ENCODE measurements around the gene FAHD2A. TPM values are rescaled to one million over a fixed set of nuclear protein-coding genes. Genes with fewer than 3 reads are reported as not detected.
"Not testable (repeated sequence)": the region's sequence is repeated elsewhere in the genome, so short reads cannot be mapped to it uniquely, and the experiment has no call there.

FAHD2A gene
- total RNA-seq, 1 donor = 21.4 TPM

- Histone ChIP-seq H3K27me3 (ENCODE audit: insufficient read depth, low read length) (peaks cover under 1% of the 10 kb centered on the region), H4K20me1 (ENCODE audit: insufficient read depth, low read length) (no peaks in the 10 kb centered on the region), H3K4me2 (ENCODE audit: insufficient read depth, low read length) (no peak overlapping the region), H3K9me3 (ENCODE audit: low read depth, low read length) (no peaks in the 10 kb centered on the region), H3K4me3 (ENCODE audit: insufficient read depth, low read length) (no peak overlapping the region), H3K27ac (ENCODE audit: low read depth, low read length) (no peak overlapping the region), H3K79me2 (ENCODE audit: insufficient read depth, low read length) (peaks cover 15% of the 10 kb centered on the region), H3K36me3 (ENCODE audit: insufficient read depth, low read length) (no peaks in the 10 kb centered on the region), H2AFZ (ENCODE audit: low read length) (no peak overlapping the region), H3K4me1 (ENCODE audit: insufficient read depth, low read length) (peaks cover 7% of the 10 kb centered on the region)
- no peak for DNase-seq (ENCODE audit: insufficient read length, low spot score, missing footprints)
- TF ChIP-seq CTCF (IDR thresholded peaks at IDR 0.05; ENCODE audit: extremely low read depth, low read depth, low read length) = no peak
Observed at GRCh38 chr2:95399061-95399460, 3.4 kb upstream of the FAHD2A start.

GRCh38 chr2:95401480-95401879 is 1.0 kb upstream of the FAHD2A start:
- Histone ChIP-seq H3K4me3 (ENCODE audit: insufficient read depth, low read length) (peak overlapping the region; percentile 93), H3K36me3 (ENCODE audit: insufficient read depth, low read length) (no peaks in the 10 kb centered on the region), H3K27ac (ENCODE audit: low read depth, low read length) (no peak overlapping the region), H4K20me1 (ENCODE audit: insufficient read depth, low read length) (no peaks in the 10 kb centered on the region), H3K4me1 (ENCODE audit: insufficient read depth, low read length) (peaks cover 7% of the 10 kb centered on the region), H2AFZ (ENCODE audit: low read length) (peak overlapping the region; percentile 86), H3K79me2 (ENCODE audit: insufficient read depth, low read length) (peaks cover 21% of the 10 kb centered on the region), H3K4me2 (ENCODE audit: insufficient read depth, low read length) (peak overlapping the region; percentile 92), H3K9me3 (ENCODE audit: low read depth, low read length) (no peaks in the 10 kb centered on the region), H3K27me3 (ENCODE audit: insufficient read depth, low read length) (no peaks in the 10 kb centered on the region)
- DNase-seq (ENCODE audit: insufficient read length, low spot score, missing footprints) = no peak
- no peak for TF ChIP-seq CTCF (IDR thresholded peaks at IDR 0.05; ENCODE audit: extremely low read depth, low read depth, low read length)

DNA sequence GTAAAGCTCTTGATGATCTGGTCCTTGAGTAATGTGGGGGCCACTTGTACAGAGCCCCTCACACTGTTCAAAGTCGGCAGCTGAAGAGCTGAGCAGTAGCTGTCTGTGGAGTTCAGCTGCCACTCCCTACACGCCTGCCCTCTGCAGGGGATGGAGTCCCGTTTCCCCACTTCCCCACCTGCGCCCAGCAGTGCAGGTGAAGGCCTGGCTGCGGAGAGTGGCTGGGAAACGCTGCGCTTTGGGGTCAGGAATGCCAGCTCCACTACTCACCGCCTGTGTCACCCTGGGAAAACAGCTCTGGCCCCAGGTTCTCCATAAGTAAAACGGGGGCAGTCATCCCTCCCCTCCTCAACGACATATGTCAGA is 521 bp upstream of the FAHD2A start:
- H3K4me1 ChIP-seq (ENCODE audit: insufficient read depth, low read length); H3K27me3 ChIP-seq (ENCODE audit: insufficient read depth, low read length); H4K20me1 ChIP-seq (ENCODE audit: insufficient read depth, low read length); H3K36me3 ChIP-seq (ENCODE audit: insufficient read depth, low read length); H3K9me3 ChIP-seq (ENCODE audit: low read depth, low read length): not testable (repeated sequence)
- Histone ChIP-seq H2AFZ (ENCODE audit: low read length) (peak overlapping the region; percentile 86), H3K79me2 (ENCODE audit: insufficient read depth, low read length) (peaks cover 21% of the 10 kb centered on the region), H3K4me3 (ENCODE audit: insufficient read depth, low read length) (peak overlapping the region; percentile 93), H3K4me2 (ENCODE audit: insufficient read depth, low read length) (peak overlapping the region; percentile 92), H3K27ac (ENCODE audit: low read depth, low read length) (peak overlapping the region; percentile 70)
- peak; percentile 49 for DNase-seq (ENCODE audit: insufficient read length, low spot score, missing footprints)

GRCh38 chr2:95403204-95403721 is 755 bp downstream of the FAHD2A start:
- Histone ChIP-seq H2AFZ (ENCODE audit: low read length) (peak overlapping the region; percentile 86), H3K4me2 (ENCODE audit: insufficient read depth, low read length) (peak overlapping the region; percentile 92), H3K27ac (ENCODE audit: low read depth, low read length) (peak overlapping the region; percentile 70), H3K4me3 (ENCODE audit: insufficient read depth, low read length) (peak overlapping the region; percentile 93), H3K79me2 (ENCODE audit: insufficient read depth, low read length) (peaks cover 21% of the 10 kb centered on the region)
- H4K20me1 ChIP-seq (ENCODE audit: insufficient read depth, low read length); H3K27me3 ChIP-seq (ENCODE audit: insufficient read depth, low read length); H3K4me1 ChIP-seq (ENCODE audit: insufficient read depth, low read length); H3K9me3 ChIP-seq (ENCODE audit: low read depth, low read length); H3K36me3 ChIP-seq (ENCODE audit: insufficient read depth, low read length): not testable (repeated sequence)
- DNase-seq (ENCODE audit: insufficient read length, low spot score, missing footprints) = peak; percentile 14
- TF ChIP-seq CTCF (IDR thresholded peaks at IDR 0.05; ENCODE audit: extremely low read depth, low read depth, low read length) = peak; percentile 54

DNA sequence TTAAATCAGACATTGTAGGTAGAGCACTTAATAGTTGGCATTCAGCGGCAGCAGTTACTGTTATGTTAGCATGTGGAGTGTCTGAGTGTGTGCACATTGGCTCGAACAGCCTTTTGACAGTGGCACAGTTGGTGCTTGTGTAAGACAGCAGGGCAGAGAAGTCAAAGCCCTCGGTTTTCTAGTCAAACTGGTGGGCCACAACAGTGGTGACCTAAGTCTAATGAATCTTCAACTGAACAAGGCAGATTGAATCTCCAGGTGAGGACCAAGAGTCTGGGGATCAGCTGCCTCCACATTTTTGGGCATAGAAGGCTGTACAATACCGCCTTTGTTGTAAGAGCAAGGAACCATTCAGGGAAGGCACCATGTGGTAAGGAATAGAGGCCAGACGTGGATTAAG is 1.3 kb downstream of the FAHD2A start:
- peak overlapping the region; percentile 92 for H3K4me2 ChIP-seq (ENCODE audit: insufficient read depth, low read length)
- H3K4me3 ChIP-seq (ENCODE audit: insufficient read depth, low read length); H2AFZ ChIP-seq (ENCODE audit: low read length); H3K27ac ChIP-seq (ENCODE audit: low read depth, low read length); H4K20me1 ChIP-seq (ENCODE audit: insufficient read depth, low read length); H3K4me1 ChIP-seq (ENCODE audit: insufficient read depth, low read length); DNase-seq (ENCODE audit: insufficient read length, low spot score, missing footprints); H3K9me3 ChIP-seq (ENCODE audit: low read depth, low read length); H3K27me3 ChIP-seq (ENCODE audit: insufficient read depth, low read length); H3K36me3 ChIP-seq (ENCODE audit: insufficient read depth, low read length): not testable (repeated sequence)
- H3K79me2 ChIP-seq (ENCODE audit: insufficient read depth, low read length) = peaks cover 21% of the 10 kb centered on the region

GRCh38 chr2:95404676-95405075 is 2.2 kb downstream of the FAHD2A start:
- DNase-seq (ENCODE audit: insufficient read length, low spot score, missing footprints); H3K4me2 ChIP-seq (ENCODE audit: insufficient read depth, low read length); H3K36me3 ChIP-seq (ENCODE audit: insufficient read depth, low read length); H3K4me3 ChIP-seq (ENCODE audit: insufficient read depth, low read length); H3K27me3 ChIP-seq (ENCODE audit: insufficient read depth, low read length); H3K27ac ChIP-seq (ENCODE audit: low read depth, low read length); H2AFZ ChIP-seq (ENCODE audit: low read length); H3K4me1 ChIP-seq (ENCODE audit: insufficient read depth, low read length); H4K20me1 ChIP-seq (ENCODE audit: insufficient read depth, low read length); H3K9me3 ChIP-seq (ENCODE audit: low read depth, low read length): not testable (repeated sequence)
- peaks cover 21% of the 10 kb centered on the region for H3K79me2 ChIP-seq (ENCODE audit: insufficient read depth, low read length)

DNA sequence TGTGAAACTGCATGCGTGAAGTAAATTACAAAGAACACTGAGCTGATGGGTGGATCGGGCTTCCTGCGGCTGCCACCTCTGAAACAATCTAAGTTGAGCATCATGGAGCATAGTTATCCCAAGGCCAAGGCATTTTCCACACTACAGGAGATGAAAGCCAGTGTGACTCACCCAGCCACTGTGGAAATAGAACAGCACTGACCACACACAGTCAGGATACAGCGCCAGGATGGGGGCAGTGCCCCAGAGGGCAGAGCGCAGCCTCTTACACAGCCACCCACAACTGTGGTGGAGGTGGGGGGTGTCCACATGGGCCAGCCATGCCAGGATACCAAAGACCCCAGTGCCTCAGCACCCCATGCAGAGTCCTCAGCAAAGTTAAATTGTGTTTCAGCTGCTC is 8.7 kb downstream of the FAHD2A start:
- not testable (repeated sequence) for H3K4me2 ChIP-seq (ENCODE audit: insufficient read depth, low read length); H3K36me3 ChIP-seq (ENCODE audit: insufficient read depth, low read length); H3K27me3 ChIP-seq (ENCODE audit: insufficient read depth, low read length); H3K9me3 ChIP-seq (ENCODE audit: low read depth, low read length); H3K79me2 ChIP-seq (ENCODE audit: insufficient read depth, low read length); H2AFZ ChIP-seq (ENCODE audit: low read length); H3K4me3 ChIP-seq (ENCODE audit: insufficient read depth, low read length); H3K4me1 ChIP-seq (ENCODE audit: insufficient read depth, low read length); H4K20me1 ChIP-seq (ENCODE audit: insufficient read depth, low read length); H3K27ac ChIP-seq (ENCODE audit: low read depth, low read length)
- DNase-seq (ENCODE audit: insufficient read length, low spot score, missing footprints) = peak; percentile 93

Measured in osteoblast (primary cell).